ENCODE data around the gene CCSER1. TPM values are rescaled to one million over a fixed set of nuclear protein-coding genes. Genes with fewer than 3 reads are reported as not detected.

The CCSER1 gene
- total and polyA plus RNA-seq, 4 donors = 0.18 to 2.3 (median 1.2) TPM

DNA sequence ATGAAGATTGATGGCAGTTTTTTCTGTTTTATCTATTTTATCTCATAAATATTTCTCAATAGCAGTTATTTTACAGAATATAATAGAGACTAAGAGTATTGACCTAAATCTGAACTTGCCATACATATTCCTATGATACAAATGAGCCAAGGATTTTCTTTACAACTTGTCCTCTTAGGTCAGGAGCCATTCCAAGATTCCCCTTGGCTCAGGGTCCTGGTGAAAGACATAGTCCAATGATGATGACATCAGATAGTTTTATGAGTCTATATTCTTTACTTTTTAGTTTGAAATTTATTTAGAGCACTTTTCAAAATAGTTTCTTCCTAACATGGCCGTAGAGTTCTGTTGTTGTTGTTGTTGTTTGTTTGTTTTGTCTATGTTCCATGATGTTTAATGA lies 1307.4 kb downstream of the CCSER1 start:
- no peak for DNase-seq (ENCODE audit: low spot score)
- no peak overlapping the region for H3K27ac ChIP-seq (ENCODE audit: low read depth in 1 of 2, low read length in 2 of 2)
- no peak overlapping the region for H3K9ac ChIP-seq (ENCODE audit: low read depth in 1 of 2, low read length in 2 of 2)
- H3K4me1 ChIP-seq (ENCODE audit: control insufficient read depth in 4 of 4, insufficient read depth in 4 of 4, low read length in 3 of 4) = no peaks in the 10 kb centered on the region
- no peaks in the 10 kb centered on the region for H3K27me3 ChIP-seq (ENCODE audit: control insufficient read depth in 4 of 4, insufficient read depth in 4 of 4, low read length in 3 of 4)
- H3K36me3 ChIP-seq (ENCODE audit: control insufficient read depth in 4 of 4, insufficient read depth in 3 of 4, low read depth in 1 of 4, low read length in 3 of 4) = no peaks in the 10 kb centered on the region
- no peaks in the 10 kb centered on the region for H3K9me3 ChIP-seq (ENCODE audit: control insufficient read depth in 4 of 4, low read length in 3 of 4)
- H3K4me3 ChIP-seq (ENCODE audit: low read depth in 1 of 3, low read length in 3 of 3) = no peak overlapping the region
- 51% methylated on average over 1 of the region's 1 CpG for WGBS
- TF ChIP-seq FOXA1 (IDR thresholded peaks at IDR 0.05) (no peak), TAF1 (conservative IDR thresholded peaks at IDR 0.05) (no peak), YY1 (IDR thresholded peaks at IDR 0.05) (no peak), HNF4A (conservative IDR thresholded peaks at IDR 0.05) (no peak)
- TF ChIP-seq, protein P1, sequence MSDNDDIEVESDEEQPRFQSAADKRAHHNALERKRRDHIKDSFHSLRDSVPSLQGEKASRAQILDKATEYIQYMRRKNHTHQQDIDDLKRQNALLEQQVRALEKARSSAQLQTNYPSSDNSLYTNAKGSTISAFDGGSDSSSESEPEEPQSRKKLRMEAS (IDR thresholded peaks at IDR 0.05) = no peak

GRCh38 chr4:91436556-91436955 lies 1309.4 kb downstream of the CCSER1 start:
- Histone ChIP-seq H3K27ac (ENCODE audit: low read depth in 1 of 2, low read length in 2 of 2) (no peak overlapping the region), H3K9me3 (ENCODE audit: control insufficient read depth in 4 of 4, low read length in 3 of 4) (no peaks in the 10 kb centered on the region), H3K4me3 (ENCODE audit: low read depth in 1 of 3, low read length in 3 of 3) (no peak overlapping the region), H3K27me3 (ENCODE audit: control insufficient read depth in 4 of 4, insufficient read depth in 4 of 4, low read length in 3 of 4) (no peaks in the 10 kb centered on the region), H3K4me1 (ENCODE audit: control insufficient read depth in 4 of 4, insufficient read depth in 4 of 4, low read length in 3 of 4) (no peaks in the 10 kb centered on the region), H3K36me3 (ENCODE audit: control insufficient read depth in 4 of 4, insufficient read depth in 3 of 4, low read depth in 1 of 4, low read length in 3 of 4) (no peaks in the 10 kb centered on the region), H3K9ac (ENCODE audit: low read depth in 1 of 2, low read length in 2 of 2) (no peak overlapping the region)
- TF ChIP-seq, protein P2, sequence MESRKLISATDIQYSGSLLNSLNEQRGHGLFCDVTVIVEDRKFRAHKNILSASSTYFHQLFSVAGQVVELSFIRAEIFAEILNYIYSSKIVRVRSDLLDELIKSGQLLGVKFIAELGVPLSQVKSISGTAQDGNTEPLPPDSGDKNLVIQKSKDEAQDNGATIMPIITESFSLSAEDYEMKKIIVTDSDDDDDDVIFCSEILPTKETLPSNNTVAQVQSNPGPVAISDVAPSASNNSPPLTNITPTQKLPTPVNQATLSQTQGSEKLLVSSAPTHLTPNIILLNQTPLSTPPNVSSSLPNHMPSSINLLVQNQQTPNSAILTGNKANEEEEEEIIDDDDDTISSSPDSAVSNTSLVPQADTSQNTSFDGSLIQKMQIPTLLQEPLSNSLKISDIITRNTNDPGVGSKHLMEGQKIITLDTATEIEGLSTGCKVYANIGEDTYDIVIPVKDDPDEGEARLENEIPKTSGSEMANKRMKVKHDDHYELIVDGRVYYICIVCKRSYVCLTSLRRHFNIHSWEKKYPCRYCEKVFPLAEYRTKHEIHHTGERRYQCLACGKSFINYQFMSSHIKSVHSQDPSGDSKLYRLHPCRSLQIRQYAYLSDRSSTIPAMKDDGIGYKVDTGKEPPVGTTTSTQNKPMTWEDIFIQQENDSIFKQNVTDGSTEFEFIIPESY (IDR thresholded peaks at IDR 0.05) = no peak
- TF ChIP-seq RXRA (IDR thresholded peaks at IDR 0.05) (no peak), JUND (IDR thresholded peaks at IDR 0.05) (no peak), FOXA1 (IDR thresholded peaks at IDR 0.05) (no peak), RAD21 (IDR thresholded peaks at IDR 0.05) (no peak), CTCF (IDR thresholded peaks at IDR 0.05; ENCODE audit: low read depth, low read length, missing input control) (no peak), YY1 (IDR thresholded peaks at IDR 0.05) (no peak), NR2F2 (IDR thresholded peaks at IDR 0.05) (no peak), FOXA2 (IDR thresholded peaks at IDR 0.05) (no peak), EGR1 (IDR thresholded peaks at IDR 0.05; ENCODE audit: low read depth in 2 of 2) (no peak), TAF1 (conservative IDR thresholded peaks at IDR 0.05) (no peak), HNF4A (conservative IDR thresholded peaks at IDR 0.05) (no peak), HNF4G (IDR thresholded peaks at IDR 0.05) (no peak), GABPA (IDR thresholded peaks at IDR 0.05 in 1 of 2, conservative IDR thresholded peaks at IDR 0.05 in 1 of 2) (no peak), SP1 (IDR thresholded peaks at IDR 0.05) (no peak)
- TF ChIP-seq, protein P3, sequence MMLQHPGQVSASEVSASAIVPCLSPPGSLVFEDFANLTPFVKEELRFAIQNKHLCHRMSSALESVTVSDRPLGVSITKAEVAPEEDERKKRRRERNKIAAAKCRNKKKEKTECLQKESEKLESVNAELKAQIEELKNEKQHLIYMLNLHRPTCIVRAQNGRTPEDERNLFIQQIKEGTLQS (IDR thresholded peaks at IDR 0.05) = no peak
- TF ChIP-seq, protein P1 (IDR thresholded peaks at IDR 0.05) = no peak
- TF ChIP-seq, protein P4, sequence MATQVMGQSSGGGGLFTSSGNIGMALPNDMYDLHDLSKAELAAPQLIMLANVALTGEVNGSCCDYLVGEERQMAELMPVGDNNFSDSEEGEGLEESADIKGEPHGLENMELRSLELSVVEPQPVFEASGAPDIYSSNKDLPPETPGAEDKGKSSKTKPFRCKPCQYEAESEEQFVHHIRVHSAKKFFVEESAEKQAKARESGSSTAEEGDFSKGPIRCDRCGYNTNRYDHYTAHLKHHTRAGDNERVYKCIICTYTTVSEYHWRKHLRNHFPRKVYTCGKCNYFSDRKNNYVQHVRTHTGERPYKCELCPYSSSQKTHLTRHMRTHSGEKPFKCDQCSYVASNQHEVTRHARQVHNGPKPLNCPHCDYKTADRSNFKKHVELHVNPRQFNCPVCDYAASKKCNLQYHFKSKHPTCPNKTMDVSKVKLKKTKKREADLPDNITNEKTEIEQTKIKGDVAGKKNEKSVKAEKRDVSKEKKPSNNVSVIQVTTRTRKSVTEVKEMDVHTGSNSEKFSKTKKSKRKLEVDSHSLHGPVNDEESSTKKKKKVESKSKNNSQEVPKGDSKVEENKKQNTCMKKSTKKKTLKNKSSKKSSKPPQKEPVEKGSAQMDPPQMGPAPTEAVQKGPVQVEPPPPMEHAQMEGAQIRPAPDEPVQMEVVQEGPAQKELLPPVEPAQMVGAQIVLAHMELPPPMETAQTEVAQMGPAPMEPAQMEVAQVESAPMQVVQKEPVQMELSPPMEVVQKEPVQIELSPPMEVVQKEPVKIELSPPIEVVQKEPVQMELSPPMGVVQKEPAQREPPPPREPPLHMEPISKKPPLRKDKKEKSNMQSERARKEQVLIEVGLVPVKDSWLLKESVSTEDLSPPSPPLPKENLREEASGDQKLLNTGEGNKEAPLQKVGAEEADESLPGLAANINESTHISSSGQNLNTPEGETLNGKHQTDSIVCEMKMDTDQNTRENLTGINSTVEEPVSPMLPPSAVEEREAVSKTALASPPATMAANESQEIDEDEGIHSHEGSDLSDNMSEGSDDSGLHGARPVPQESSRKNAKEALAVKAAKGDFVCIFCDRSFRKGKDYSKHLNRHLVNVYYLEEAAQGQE (IDR thresholded peaks at IDR 0.05) = no peak
- no peak for DNase-seq (ENCODE audit: low spot score)
- 53% methylated on average over 1 of the region's 1 CpG for WGBS

All from liver (tissue), 9 donors.